Osteoblast (primary cell): ENCODE data around the gene BMP5. TPM values are rescaled to one million over a fixed set of nuclear protein-coding genes. Genes with fewer than 3 reads are reported as not detected.

Source experiments
- DNase-seq: peaks from one replicate; pipeline ENCODE4 v3.0.0; 2011; ENCODE audit warnings: low spot score, mixed read lengths; ENCODE audit not compliant: insufficient read length; ENCODE audit errors: missing footprints
- H2AFZ ChIP-seq: 2 replicates; pipeline ENCODE4 v1.6.0; 2011; ENCODE audit warnings: mild to moderate bottlenecking, low read length
- H3K27ac ChIP-seq: 2 replicates; pipeline ENCODE4 v1.5.1; 2011; ENCODE audit warnings: mild to moderate bottlenecking, low read depth, low read length, moderate library complexity
- H3K27me3 ChIP-seq: 2 replicates; pipeline ENCODE4 v1.6.0; 2012; ENCODE audit warnings: mild to moderate bottlenecking, control low read depth, inconsistent platforms, low read length, moderate library complexity; ENCODE audit not compliant: insufficient read depth
- H3K36me3 ChIP-seq: 2 replicates; pipeline ENCODE4 v1.5.1; 2011; ENCODE audit warnings: mild to moderate bottlenecking, low read length, control low read depth, moderate library complexity; ENCODE audit not compliant: insufficient read depth
- H3K4me1 ChIP-seq: 2 replicates; pipeline ENCODE4 v1.5.1; 2011; ENCODE audit warnings: mild to moderate bottlenecking, low read length, control low read depth, moderate library complexity; ENCODE audit not compliant: insufficient read depth
- H3K4me2 ChIP-seq: 2 replicates; pipeline ENCODE4 v1.6.0; 2011; ENCODE audit warnings: mild to moderate bottlenecking, low read length; ENCODE audit not compliant: insufficient read depth
- H3K4me3 ChIP-seq: fragments of 200-600 bp; sonication (generic); 3 replicates; pipeline ENCODE4 v1.5.1; 2012; ENCODE audit warnings: mild to moderate bottlenecking, low read length, inconsistent platforms; ENCODE audit not compliant: insufficient read depth
- H3K79me2 ChIP-seq: 2 replicates; pipeline ENCODE4 v1.6.0; 2012; ENCODE audit warnings: mild to moderate bottlenecking, low read length, control low read depth, inconsistent platforms; ENCODE audit not compliant: insufficient read depth
- H3K9me3 ChIP-seq: 2 replicates; pipeline ENCODE4 v1.5.1; 2011; ENCODE audit warnings: low read depth, low read length, control low read depth
- H4K20me1 ChIP-seq: 2 replicates; pipeline ENCODE4 v1.6.0; 2012; ENCODE audit warnings: mild to moderate bottlenecking, low read length, control low read depth; ENCODE audit not compliant: insufficient read depth
- CTCF ChIP-seq: IDR thresholded peaks from 2 replicates; pipeline ENCODE4 v1.5.1; 2011; ENCODE audit warnings: mild to moderate bottlenecking, low read depth, low read length, moderate library complexity; ENCODE audit errors: extremely low read depth
- total RNA-seq: library from RNA; depleted of rRNA; stranded (reverse); fragments of >200 nt; gene quantifications from 2 replicates; pipeline ENCODE4 v1.2.3, GENCODE V29; 2012

BMP5 gene
- total RNA-seq, 1 donor, result 0.36 TPM

GRCh38 chr6:55812509-55812908 lies 62.9 kb downstream of the BMP5 start:
- H3K27me3 ChIP-seq, result no peaks in the 10 kb centered on the region
- no peak for TF ChIP-seq CTCF
- H3K36me3 ChIP-seq, result no peaks in the 10 kb centered on the region
- no peaks in the 10 kb centered on the region for H3K9me3 ChIP-seq
- H4K20me1 ChIP-seq, result no peaks in the 10 kb centered on the region
- no peak overlapping the region for H3K27ac ChIP-seq
- H3K4me1 ChIP-seq, result no peaks in the 10 kb centered on the region
- no peaks in the 10 kb centered on the region for H3K79me2 ChIP-seq
- H3K4me3 ChIP-seq, result no peak overlapping the region
- H3K4me2 ChIP-seq, result no peak overlapping the region
- DNase-seq, result no peak
- H2AFZ ChIP-seq, result no peak overlapping the region

- Histone ChIP-seq H3K79me2 (no peaks in the 10 kb centered on the region), H3K4me1 (no peaks in the 10 kb centered on the region), H3K36me3 (no peaks in the 10 kb centered on the region), H2AFZ (no peak overlapping the region), H4K20me1 (no peaks in the 10 kb centered on the region), H3K4me2 (no peak overlapping the region), H3K4me3 (no peak overlapping the region), H3K27me3 (no peaks in the 10 kb centered on the region), H3K27ac (no peak overlapping the region), H3K9me3 (no peaks in the 10 kb centered on the region)
- no peak for TF ChIP-seq CTCF
- no peak for DNase-seq
These were observed 64.3 kb downstream of the BMP5 start for GRCh38 chr6:55811074-55811473.

- Histone ChIP-seq H3K27me3 (no peaks in the 10 kb centered on the region), H3K79me2 (no peaks in the 10 kb centered on the region), H3K36me3 (no peaks in the 10 kb centered on the region), H2AFZ (no peak overlapping the region), H3K4me2 (no peak overlapping the region), H3K9me3 (no peaks in the 10 kb centered on the region), H4K20me1 (no peaks in the 10 kb centered on the region), H3K4me1 (no peaks in the 10 kb centered on the region), H3K27ac (no peak overlapping the region), H3K4me3 (no peak overlapping the region)
- no peak for DNase-seq
- no peak for TF ChIP-seq CTCF
These were observed 73.1 kb downstream of the BMP5 start for GRCh38 chr6:55802259-55802658.

GRCh38 chr6:55798571-55798970 lies 76.8 kb downstream of the BMP5 start:
- no peak for DNase-seq
- Histone ChIP-seq H3K79me2 (no peaks in the 10 kb centered on the region), H3K27ac (no peak overlapping the region), H3K4me1 (peaks cover 3% of the 10 kb centered on the region), H3K4me2 (no peak overlapping the region), H3K36me3 (no peaks in the 10 kb centered on the region), H4K20me1 (no peaks in the 10 kb centered on the region), H3K27me3 (no peaks in the 10 kb centered on the region), H3K4me3 (no peak overlapping the region), H3K9me3 (no peaks in the 10 kb centered on the region), H2AFZ (no peak overlapping the region)
- TF ChIP-seq CTCF, result no peak
